Uterus (tissue), 2 donors: ENCODE data around the gene NTRK3.

ENCODE experiments used
- CTCF ChIP-seq, 4 experiments: fragments of 200-600 bp in 2 of 4; fragments of 450-650 bp in 2 of 4; sonication (generic) in 2 of 4; IDR thresholded peaks; one replicate each; pipeline ENCODE4 v1.5.1; 2016 to 2019; ENCODE audit warnings: antibody characterized with exemption in 4 of 4, mild to moderate bottlenecking in 2 of 4, moderate library complexity in 1 of 4
- POLR2A ChIP-seq, 2 donors: fragments of 450-650 bp; IDR thresholded peaks; one replicate each; pipeline ENCODE4 v1.6.1; 2016; ENCODE audit warnings: antibody characterized with exemption in 2 of 2, mild to moderate bottlenecking in 1 of 2, moderate library complexity in 1 of 2

DNA sequence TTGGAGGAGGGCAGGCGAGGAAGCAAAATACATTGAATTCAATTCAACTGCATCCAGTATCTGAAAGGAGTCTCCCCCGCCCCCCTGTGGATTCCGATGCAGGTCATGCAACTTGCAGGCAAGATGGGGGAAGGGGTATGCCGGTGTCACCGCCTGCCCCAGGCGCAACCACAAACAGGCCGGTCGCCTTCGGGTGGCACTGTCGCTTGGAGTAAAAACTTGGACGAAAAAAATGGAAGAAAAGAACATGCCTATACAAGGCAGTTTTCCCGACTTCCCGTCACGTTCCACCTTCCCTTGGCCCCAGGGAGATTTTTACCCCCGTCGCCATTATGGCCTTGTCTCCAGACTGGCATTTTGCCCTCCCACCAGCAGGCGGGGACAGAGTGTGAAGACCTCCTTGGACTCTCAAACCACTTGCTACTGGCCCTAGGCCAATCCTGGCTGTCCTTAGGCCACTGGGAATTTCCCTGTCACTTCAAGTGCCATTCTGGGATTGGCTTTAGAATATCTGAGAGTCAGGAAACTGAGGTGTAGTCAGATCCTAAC is 1.6 kb upstream of the NTRK3 start:
- no peak for TF ChIP-seq CTCF (IDR thresholded peaks at IDR 0.05)
- no peak for TF ChIP-seq POLR2A (IDR thresholded peaks at IDR 0.05)
